Measurements from ENCODE around the gene ABHD3.

Gene ABHD3

GRCh38 chr18:21706386-21706865 lies 1.9 kb upstream of the ABHD3 start:
- H3K4me1 ChIP-seq: no peaks in the 10 kb centered on the region
- no peaks in the 10 kb centered on the region for H3K9me3 ChIP-seq
- H3K27me3 ChIP-seq: no peaks in the 10 kb centered on the region
- H3K4me3 ChIP-seq (ENCODE audit: low read depth, low read length): no peak overlapping the region
- no peak for TF ChIP-seq CTCF (IDR thresholded peaks at IDR 0.05; ENCODE audit: low read depth, low read length)
- no peaks in the 10 kb centered on the region for H3K36me3 ChIP-seq
- no peak for DNase-seq

DNA sequence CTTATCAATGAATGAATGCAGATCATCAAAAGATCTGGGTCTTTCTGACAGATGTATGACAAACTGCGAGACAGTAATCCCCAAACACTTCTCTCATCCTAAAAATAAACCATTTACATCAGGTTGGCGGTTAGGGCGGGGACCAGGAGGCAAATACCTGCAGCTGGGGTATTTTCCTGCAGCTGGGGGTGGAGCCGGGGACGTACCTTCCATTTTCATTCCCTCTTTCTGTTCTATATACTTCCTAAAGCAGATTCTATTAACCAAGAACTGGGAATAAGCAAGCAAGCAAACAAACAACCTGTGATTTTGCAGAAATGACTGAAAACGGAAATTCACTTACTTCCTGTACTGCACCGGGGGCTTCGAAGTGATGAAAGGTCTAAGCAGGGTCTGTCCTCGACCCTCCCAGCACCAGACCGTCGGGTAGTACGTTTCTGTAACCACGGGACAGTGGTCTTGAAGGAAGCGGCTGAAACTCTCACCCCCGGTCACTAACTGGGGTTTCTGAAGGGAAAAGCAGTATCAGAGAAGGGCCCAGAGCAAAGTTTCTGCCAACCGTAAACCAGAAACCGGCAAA lies 1.2 kb downstream of the ABHD3 start:
- DNase-seq: no peak
- no peaks in the 10 kb centered on the region for H3K4me1 ChIP-seq
- no peaks in the 10 kb centered on the region for H3K27me3 ChIP-seq
- peak overlapping the region; percentile 75 for H3K4me3 ChIP-seq (ENCODE audit: low read depth, low read length)
- no peaks in the 10 kb centered on the region for H3K9me3 ChIP-seq
- no peaks in the 10 kb centered on the region for H3K36me3 ChIP-seq
- no peak for TF ChIP-seq CTCF (IDR thresholded peaks at IDR 0.05; ENCODE audit: low read depth, low read length)

- Histone ChIP-seq H3K4me3 (ENCODE audit: low read depth, low read length) (peak overlapping the region; percentile 75), H3K9me3 (no peaks in the 10 kb centered on the region), H3K36me3 (no peaks in the 10 kb centered on the region), H3K27me3 (no peaks in the 10 kb centered on the region), H3K4me1 (no peaks in the 10 kb centered on the region)
- no peak for TF ChIP-seq CTCF (IDR thresholded peaks at IDR 0.05; ENCODE audit: low read depth, low read length)
- DNase-seq: no peak
These were observed 2.0 kb downstream of the ABHD3 start for GRCh38 chr18:21702602-21703001.

DNA sequence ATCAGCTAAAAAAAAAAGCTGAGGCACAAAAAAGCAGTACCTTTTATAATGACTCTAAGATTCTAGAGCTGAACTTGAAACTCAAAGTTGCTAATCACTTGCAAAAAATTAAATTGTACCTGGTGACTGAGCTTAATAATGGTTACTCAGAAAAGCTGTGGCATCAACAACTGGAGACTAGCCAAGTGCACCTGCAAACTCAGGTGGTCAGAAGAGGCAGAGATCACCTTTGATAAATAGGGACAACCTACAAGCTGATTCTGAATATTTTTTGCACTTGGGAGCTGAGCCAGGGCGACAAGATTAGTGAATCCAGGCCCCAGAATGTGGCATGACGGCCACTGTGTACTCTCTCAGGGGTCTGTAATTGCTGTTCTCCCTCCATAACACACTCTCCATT lies 3.0 kb downstream of the ABHD3 start:
- Histone ChIP-seq H3K4me3 (ENCODE audit: low read depth, low read length) (no peak overlapping the region), H3K9me3 (no peaks in the 10 kb centered on the region), H3K27me3 (no peaks in the 10 kb centered on the region), H3K4me1 (no peaks in the 10 kb centered on the region), H3K36me3 (no peaks in the 10 kb centered on the region)
- no peak for TF ChIP-seq CTCF (IDR thresholded peaks at IDR 0.05; ENCODE audit: low read depth, low read length)
- no peak for DNase-seq

DNA sequence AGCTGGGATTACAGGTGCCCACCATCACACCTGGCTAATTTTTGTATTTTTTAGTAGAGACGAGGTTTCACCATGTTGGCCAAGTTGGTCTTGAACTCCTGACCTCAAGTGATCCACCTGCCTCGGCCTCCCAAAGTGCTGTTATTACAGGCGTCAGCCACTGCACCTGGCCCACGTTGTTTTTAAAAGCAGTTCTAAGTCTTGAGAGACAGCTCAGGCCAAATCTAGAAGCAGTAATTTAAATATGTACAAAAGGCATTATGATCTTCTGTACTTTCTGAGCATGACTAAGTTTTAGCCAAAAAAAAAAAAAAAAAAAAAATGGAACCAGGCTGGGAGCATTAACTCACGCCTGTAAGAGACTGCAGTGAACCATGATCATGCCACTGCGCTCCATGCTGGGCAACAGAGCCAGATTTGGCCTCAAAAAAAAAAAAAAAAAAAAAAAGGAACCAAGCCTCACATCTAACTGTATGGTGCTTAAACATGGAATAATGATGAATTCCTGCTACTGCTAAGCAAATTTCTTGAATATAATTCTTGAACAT lies 4.0 kb downstream of the ABHD3 start:
- H3K36me3 ChIP-seq: no peaks in the 10 kb centered on the region
- DNase-seq: no peak
- no peak for TF ChIP-seq CTCF (IDR thresholded peaks at IDR 0.05; ENCODE audit: low read depth, low read length)
- H3K9me3 ChIP-seq: no peaks in the 10 kb centered on the region
- no peak overlapping the region for H3K4me3 ChIP-seq (ENCODE audit: low read depth, low read length)
- H3K27me3 ChIP-seq: no peaks in the 10 kb centered on the region
- no peaks in the 10 kb centered on the region for H3K4me1 ChIP-seq

GRCh38 chr18:21693322-21693721 lies 11.3 kb downstream of the ABHD3 start:
- Histone ChIP-seq H3K36me3 (no peaks in the 10 kb centered on the region), H3K9me3 (no peaks in the 10 kb centered on the region), H3K4me3 (ENCODE audit: low read depth, low read length) (no peak overlapping the region), H3K4me1 (no peaks in the 10 kb centered on the region), H3K27me3 (no peaks in the 10 kb centered on the region)
- no peak for DNase-seq
- TF ChIP-seq CTCF (IDR thresholded peaks at IDR 0.05; ENCODE audit: low read depth, low read length): no peak
